ENCODE results near the gene PREX1. TPM values are rescaled to one million over a fixed set of nuclear protein-coding genes. Genes with fewer than 3 reads are reported as not detected.

PREX1 gene
- total and polyA plus RNA-seq, 2 experiments from 2014 or later = 2.4 to 10.3 TPM

- TF ChIP-seq ZNF114 (CRISPR knock-in tag; IDR thresholded peaks at IDR 0.05) = no peak
- TF ChIP-seq POLR2AphosphoS5 (IDR thresholded peaks at IDR 0.05; ENCODE audit: low read depth) = no peak
- TF ChIP-seq STAT1 (IDR thresholded peaks at IDR 0.05; ENCODE audit: unreplicated experiment) = no peak
- no peak for TF ChIP-seq JUNB (IDR thresholded peaks at IDR 0.05; ENCODE audit: unreplicated experiment)
- TF ChIP-seq, protein P1, sequence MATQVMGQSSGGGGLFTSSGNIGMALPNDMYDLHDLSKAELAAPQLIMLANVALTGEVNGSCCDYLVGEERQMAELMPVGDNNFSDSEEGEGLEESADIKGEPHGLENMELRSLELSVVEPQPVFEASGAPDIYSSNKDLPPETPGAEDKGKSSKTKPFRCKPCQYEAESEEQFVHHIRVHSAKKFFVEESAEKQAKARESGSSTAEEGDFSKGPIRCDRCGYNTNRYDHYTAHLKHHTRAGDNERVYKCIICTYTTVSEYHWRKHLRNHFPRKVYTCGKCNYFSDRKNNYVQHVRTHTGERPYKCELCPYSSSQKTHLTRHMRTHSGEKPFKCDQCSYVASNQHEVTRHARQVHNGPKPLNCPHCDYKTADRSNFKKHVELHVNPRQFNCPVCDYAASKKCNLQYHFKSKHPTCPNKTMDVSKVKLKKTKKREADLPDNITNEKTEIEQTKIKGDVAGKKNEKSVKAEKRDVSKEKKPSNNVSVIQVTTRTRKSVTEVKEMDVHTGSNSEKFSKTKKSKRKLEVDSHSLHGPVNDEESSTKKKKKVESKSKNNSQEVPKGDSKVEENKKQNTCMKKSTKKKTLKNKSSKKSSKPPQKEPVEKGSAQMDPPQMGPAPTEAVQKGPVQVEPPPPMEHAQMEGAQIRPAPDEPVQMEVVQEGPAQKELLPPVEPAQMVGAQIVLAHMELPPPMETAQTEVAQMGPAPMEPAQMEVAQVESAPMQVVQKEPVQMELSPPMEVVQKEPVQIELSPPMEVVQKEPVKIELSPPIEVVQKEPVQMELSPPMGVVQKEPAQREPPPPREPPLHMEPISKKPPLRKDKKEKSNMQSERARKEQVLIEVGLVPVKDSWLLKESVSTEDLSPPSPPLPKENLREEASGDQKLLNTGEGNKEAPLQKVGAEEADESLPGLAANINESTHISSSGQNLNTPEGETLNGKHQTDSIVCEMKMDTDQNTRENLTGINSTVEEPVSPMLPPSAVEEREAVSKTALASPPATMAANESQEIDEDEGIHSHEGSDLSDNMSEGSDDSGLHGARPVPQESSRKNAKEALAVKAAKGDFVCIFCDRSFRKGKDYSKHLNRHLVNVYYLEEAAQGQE (IDR thresholded peaks at IDR 0.05; ENCODE audit: unreplicated experiment) = no peak
- TF ChIP-seq NANOG (IDR thresholded peaks at IDR 0.05; ENCODE audit: borderline replicate concordance) = no peak
- no peak for TF ChIP-seq EZH2phosphoT487 (IDR thresholded peaks at IDR 0.05; ENCODE audit: unreplicated experiment)
- TF ChIP-seq EZH2 (IDR thresholded peaks at IDR 0.05; ENCODE audit: low read depth, unreplicated experiment) = no peak
- TF ChIP-seq, protein P2, sequence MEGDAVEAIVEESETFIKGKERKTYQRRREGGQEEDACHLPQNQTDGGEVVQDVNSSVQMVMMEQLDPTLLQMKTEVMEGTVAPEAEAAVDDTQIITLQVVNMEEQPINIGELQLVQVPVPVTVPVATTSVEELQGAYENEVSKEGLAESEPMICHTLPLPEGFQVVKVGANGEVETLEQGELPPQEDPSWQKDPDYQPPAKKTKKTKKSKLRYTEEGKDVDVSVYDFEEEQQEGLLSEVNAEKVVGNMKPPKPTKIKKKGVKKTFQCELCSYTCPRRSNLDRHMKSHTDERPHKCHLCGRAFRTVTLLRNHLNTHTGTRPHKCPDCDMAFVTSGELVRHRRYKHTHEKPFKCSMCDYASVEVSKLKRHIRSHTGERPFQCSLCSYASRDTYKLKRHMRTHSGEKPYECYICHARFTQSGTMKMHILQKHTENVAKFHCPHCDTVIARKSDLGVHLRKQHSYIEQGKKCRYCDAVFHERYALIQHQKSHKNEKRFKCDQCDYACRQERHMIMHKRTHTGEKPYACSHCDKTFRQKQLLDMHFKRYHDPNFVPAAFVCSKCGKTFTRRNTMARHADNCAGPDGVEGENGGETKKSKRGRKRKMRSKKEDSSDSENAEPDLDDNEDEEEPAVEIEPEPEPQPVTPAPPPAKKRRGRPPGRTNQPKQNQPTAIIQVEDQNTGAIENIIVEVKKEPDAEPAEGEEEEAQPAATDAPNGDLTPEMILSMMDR (conservative IDR thresholded peaks at IDR 0.05; ENCODE audit: low read depth in 2 of 2) = no peak
- TF ChIP-seq, protein P3, sequence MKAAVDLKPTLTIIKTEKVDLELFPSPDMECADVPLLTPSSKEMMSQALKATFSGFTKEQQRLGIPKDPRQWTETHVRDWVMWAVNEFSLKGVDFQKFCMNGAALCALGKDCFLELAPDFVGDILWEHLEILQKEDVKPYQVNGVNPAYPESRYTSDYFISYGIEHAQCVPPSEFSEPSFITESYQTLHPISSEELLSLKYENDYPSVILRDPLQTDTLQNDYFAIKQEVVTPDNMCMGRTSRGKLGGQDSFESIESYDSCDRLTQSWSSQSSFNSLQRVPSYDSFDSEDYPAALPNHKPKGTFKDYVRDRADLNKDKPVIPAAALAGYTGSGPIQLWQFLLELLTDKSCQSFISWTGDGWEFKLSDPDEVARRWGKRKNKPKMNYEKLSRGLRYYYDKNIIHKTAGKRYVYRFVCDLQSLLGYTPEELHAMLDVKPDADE (IDR thresholded peaks at IDR 0.05) = no peak
- Mint-ChIP-seq H3K27ac (no peak overlapping the region), H3K9me3 (no peaks in the 10 kb centered on the region), H3K27me3 (ENCODE audit: insufficient read depth, low read depth, poor library complexity) (peaks cover 4% of the 10 kb centered on the region), H3K36me3 (ENCODE audit: low read depth) (no peaks in the 10 kb centered on the region), H3K4me3 (no peak overlapping the region), H3K4me1 (peaks cover 5% of the 10 kb centered on the region)
- Histone ChIP-seq H3K4me3 (no peak overlapping the region), H3K79me2 (replicated peaks; ENCODE audit: insufficient read depth) (no peaks in the 10 kb centered on the region), H3K27me3 (ENCODE audit: insufficient read depth) (no peaks in the 10 kb centered on the region), H4K20me1 (replicated peaks; ENCODE audit: insufficient read depth) (no peaks in the 10 kb centered on the region), H3K9me2 (ENCODE audit: insufficient read depth) (no peaks in the 10 kb centered on the region), H2AFZ (no peak overlapping the region), H3K36me3 (ENCODE audit: insufficient read depth) (no peaks in the 10 kb centered on the region), H3K4me1 (ENCODE audit: insufficient read depth) (no peaks in the 10 kb centered on the region; the same call in 1 of the 2 replicates), H3K27ac (ENCODE audit: low read depth) (no peak overlapping the region), H3K4me2 (no peak overlapping the region), H3F3A (replicated peaks; ENCODE audit: low read depth) (no peaks in the 10 kb centered on the region)
- ATAC-seq (no peak), DNase-seq (ENCODE audit: low spot score) (no peak)
Measured at GRCh38 chr20:48626226-48626937, 201.4 kb downstream of the PREX1 start.
